GM12872 (cell line): ENCODE data around the gene FAM168A.

Source experiments
- TF ChIP-seq, protein P1 (sequence below): IDR thresholded peaks from 3 replicates; pipeline ENCODE4 v1.5.1; 2011; ENCODE audit warnings: low read depth, mild to moderate bottlenecking, low read length, moderate library complexity; ENCODE audit not compliant: insufficient read depth

FAM168A gene

GRCh38 chr11:73524774-73525173 lies 73.1 kb downstream of the FAM168A start:
- TF ChIP-seq, protein P1, sequence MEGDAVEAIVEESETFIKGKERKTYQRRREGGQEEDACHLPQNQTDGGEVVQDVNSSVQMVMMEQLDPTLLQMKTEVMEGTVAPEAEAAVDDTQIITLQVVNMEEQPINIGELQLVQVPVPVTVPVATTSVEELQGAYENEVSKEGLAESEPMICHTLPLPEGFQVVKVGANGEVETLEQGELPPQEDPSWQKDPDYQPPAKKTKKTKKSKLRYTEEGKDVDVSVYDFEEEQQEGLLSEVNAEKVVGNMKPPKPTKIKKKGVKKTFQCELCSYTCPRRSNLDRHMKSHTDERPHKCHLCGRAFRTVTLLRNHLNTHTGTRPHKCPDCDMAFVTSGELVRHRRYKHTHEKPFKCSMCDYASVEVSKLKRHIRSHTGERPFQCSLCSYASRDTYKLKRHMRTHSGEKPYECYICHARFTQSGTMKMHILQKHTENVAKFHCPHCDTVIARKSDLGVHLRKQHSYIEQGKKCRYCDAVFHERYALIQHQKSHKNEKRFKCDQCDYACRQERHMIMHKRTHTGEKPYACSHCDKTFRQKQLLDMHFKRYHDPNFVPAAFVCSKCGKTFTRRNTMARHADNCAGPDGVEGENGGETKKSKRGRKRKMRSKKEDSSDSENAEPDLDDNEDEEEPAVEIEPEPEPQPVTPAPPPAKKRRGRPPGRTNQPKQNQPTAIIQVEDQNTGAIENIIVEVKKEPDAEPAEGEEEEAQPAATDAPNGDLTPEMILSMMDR: no peak

GRCh38 chr11:73521621-73522020 lies 76.3 kb downstream of the FAM168A start:
- TF ChIP-seq, protein P1: no peak

GRCh38 chr11:73520353-73521061 lies 77.4 kb downstream of the FAM168A start:
- TF ChIP-seq, protein P1: no peak

DNA sequence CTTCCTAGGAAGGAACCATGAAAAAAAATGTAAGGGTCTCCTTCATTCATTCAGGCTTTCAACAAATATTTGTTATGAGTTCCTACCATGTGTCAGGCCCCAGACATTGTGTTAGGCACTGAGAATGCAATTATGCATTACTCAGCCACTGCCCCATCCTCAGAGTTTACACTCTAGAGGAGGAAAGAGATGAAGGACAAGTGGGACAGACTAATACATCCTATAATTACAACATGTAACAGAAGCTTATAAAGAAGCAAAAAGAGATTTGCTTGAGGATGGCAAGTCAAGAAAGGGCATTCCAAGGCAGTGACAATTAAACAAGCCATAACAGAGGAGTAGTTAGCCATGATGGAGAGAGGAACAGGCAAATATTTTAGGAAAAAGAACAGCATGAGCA lies 78.6 kb downstream of the FAM168A start:
- TF ChIP-seq, protein P1: no peak

DNA sequence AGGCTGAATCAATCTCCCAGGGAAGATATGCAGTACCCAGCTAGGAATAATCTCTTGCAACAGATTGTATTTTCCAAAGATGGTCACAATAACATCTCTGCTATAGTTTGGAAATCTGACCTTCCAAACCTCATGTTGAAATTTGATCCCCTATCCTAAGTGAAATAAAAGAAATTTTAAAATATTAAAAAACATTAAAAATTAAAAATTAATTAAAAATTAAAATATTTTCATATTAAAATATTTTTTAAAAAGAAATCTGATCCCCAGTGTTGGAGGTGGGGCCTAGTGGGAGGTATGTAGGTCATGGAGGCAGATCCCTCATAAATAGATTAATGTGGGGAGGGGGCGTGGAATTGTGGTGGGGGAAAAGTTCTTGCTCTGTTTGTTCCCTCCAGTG lies 79.7 kb downstream of the FAM168A start:
- TF ChIP-seq, protein P1: no peak

GRCh38 chr11:73516080-73516479 lies 81.8 kb downstream of the FAM168A start:
- TF ChIP-seq, protein P1: no peak

DNA sequence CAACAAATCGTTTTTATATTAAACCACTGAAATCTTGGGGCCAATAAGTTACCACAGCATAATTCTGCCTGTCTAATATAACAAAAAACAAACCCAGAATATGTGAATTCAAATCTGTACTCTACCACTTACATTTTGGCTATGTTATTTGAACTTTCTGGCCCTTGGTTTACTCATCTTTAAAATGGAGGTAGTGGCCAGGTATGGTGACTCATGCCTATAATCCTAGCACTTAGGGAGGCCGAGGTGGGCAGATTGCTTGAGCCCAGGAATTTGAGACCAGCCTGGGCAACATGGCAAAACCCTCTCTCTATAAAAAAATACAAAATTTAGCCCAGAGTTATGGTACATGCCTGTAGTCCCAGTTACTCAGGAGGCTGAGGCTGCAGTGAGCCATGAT lies 84.2 kb downstream of the FAM168A start:
- TF ChIP-seq, protein P1: no peak

DNA sequence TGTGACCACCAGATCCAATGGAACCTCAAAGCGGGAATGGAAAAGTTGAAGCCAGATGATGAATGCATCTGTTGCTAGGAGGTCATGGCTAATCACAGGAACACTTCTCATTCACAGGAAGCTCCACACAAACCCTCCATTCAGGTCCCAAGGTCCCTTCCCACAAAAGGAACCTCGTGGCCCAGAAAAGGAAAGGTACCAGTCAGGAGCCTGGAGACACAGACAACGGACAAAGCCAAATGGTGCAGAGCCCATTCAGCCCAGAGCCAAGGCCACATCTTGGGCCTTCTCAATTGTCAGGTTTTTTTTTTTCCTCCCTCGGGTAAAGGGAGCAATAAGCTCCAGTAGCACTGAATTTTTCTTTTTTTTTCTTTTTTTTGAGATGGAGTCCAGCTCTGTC lies 87.0 kb downstream of the FAM168A start:
- TF ChIP-seq, protein P1: no peak
